Transverse colon (tissue), 4 donors: ENCODE measurements around the gene DRC3.

Source experiments
- POLR2A ChIP-seq: fragments of 450-650 bp; IDR thresholded peaks from one replicate; pipeline ENCODE4 v1.6.1; 2016; ENCODE audit warnings: antibody characterized with exemption, mild to moderate bottlenecking, moderate library complexity
- POLR2AphosphoS5 ChIP-seq, 3 donors: sonication (generic); formaldehyde crosslinking; IDR thresholded peaks; one replicate each; pipeline ENCODE4 v1.6.1; 2016; ENCODE audit warnings: antibody characterized with exemption in 3 of 3
- TF ChIP-seq, protein P1 (sequence below), 5 experiments: fragments of 200-600 bp in 3 of 5; fragments of 450-650 bp in 2 of 5; sonication (generic) in 3 of 5; IDR thresholded peaks; 1 replicate in 2 of 5; 2 replicates in 3 of 5; pipeline ENCODE4 v1.5.1; 2016 to 2017; ENCODE audit warnings: antibody characterized with exemption in 5 of 5, inconsistent platforms in 3 of 5, mild to moderate bottlenecking in 2 of 5, moderate library complexity in 1 of 5

DNA sequence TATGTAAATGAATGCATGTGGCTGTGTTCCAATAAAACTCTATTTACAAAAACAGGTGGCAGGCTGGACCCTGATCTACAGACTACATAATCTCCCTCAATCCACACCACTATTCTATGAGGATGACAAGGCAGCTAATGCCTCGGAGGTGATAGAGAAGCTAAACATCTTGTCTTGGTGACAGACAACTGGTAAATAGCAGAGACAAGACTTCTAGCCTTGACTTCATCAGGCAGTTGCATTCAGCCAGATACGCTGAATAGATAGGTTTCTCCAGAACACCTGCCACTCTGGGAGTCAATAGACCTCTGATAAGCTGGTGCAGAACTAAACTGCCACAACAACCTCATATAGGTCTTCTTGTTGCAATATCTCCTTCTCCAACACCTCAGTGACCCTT lies 63.0 kb downstream of the DRC3 start:
- TF ChIP-seq, protein P1, sequence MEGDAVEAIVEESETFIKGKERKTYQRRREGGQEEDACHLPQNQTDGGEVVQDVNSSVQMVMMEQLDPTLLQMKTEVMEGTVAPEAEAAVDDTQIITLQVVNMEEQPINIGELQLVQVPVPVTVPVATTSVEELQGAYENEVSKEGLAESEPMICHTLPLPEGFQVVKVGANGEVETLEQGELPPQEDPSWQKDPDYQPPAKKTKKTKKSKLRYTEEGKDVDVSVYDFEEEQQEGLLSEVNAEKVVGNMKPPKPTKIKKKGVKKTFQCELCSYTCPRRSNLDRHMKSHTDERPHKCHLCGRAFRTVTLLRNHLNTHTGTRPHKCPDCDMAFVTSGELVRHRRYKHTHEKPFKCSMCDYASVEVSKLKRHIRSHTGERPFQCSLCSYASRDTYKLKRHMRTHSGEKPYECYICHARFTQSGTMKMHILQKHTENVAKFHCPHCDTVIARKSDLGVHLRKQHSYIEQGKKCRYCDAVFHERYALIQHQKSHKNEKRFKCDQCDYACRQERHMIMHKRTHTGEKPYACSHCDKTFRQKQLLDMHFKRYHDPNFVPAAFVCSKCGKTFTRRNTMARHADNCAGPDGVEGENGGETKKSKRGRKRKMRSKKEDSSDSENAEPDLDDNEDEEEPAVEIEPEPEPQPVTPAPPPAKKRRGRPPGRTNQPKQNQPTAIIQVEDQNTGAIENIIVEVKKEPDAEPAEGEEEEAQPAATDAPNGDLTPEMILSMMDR (IDR thresholded peaks at IDR 0.05), result no peak
- TF ChIP-seq POLR2A (no peak), POLR2AphosphoS5 (IDR thresholded peaks at IDR 0.05) (no peak)
